Heart left ventricle (tissue), 13 donors: Measurements from ENCODE around the gene KDM4D.

Source experiments
- POLR2A ChIP-seq, 2 donors: fragments of 450-650 bp; IDR thresholded peaks; one replicate each; pipeline ENCODE4 v1.6.1; 2017; ENCODE audit warnings: antibody characterized with exemption in 2 of 2, mild to moderate bottlenecking in 2 of 2, moderate library complexity in 2 of 2
- TF ChIP-seq, protein P1 (sequence below), 12 donors: fragments of 200-600 bp; sonication (generic) in 4 of 12; IDR thresholded peaks; one replicate each; pipeline versions ENCODE4 v1.5.0 to v1.8.0; 2018 to 2022; ENCODE audit warnings: antibody characterized with exemption in 12 of 12, mild to moderate bottlenecking in 5 of 12
- donor health status: ischemic (EF 13 %, LVEDD 7.1; RV severe dilation, severe dysfunction).
- donor health status: DM: no; HTN: yes; CAD: no.
- donor health status: DM: no; HTN: no; CAD: no.
- donor health status: ischemic (EF 25% LVEDD 6.9; RV normal size, moderate dysfunction).
- donor health status: ischemic (EF 25% LVEDD 5.7; RV mildly dilated, moderate dysfunction).
- donor health status: ischemic (EF 35%, LVEDD 5.7; RV mildly dilated, moderate dysfunction).
- donor health status: nonischemic (EF 11% LVEDD 7.7; RV severe dilation, severe dysfunction).
- donor health status: DM: yes; HTN: yes; CAD: no.
- donor health status: PGD.
- donor health status: ischemic (EF 29% LVEDD 5.4; RV normal size, mild dysfunction).
- donor health status: nonischemic (EF 23%, LVEDD 6.1; RV moderate dilation, normal function).

DNA sequence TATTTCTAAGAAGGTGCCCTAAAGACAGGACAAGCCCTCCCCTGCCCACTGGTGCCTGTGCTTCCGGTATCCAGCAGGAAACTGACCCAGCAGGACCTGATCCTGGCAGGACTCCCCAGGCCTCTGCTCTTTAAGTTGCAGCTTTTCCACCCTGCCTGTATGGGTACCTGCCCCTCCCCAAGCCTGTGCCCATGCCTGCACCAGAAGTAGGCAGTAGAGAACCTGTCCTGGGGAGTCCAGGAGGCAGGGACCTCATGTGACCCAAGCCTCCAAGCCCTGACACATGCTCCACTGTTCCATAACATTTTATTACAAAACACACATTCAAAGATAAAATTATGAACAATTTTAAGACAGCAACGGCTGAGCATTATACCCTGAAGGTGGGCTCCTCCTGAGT lies 14.3 kb upstream of the KDM4D start:
- TF ChIP-seq, protein P1, sequence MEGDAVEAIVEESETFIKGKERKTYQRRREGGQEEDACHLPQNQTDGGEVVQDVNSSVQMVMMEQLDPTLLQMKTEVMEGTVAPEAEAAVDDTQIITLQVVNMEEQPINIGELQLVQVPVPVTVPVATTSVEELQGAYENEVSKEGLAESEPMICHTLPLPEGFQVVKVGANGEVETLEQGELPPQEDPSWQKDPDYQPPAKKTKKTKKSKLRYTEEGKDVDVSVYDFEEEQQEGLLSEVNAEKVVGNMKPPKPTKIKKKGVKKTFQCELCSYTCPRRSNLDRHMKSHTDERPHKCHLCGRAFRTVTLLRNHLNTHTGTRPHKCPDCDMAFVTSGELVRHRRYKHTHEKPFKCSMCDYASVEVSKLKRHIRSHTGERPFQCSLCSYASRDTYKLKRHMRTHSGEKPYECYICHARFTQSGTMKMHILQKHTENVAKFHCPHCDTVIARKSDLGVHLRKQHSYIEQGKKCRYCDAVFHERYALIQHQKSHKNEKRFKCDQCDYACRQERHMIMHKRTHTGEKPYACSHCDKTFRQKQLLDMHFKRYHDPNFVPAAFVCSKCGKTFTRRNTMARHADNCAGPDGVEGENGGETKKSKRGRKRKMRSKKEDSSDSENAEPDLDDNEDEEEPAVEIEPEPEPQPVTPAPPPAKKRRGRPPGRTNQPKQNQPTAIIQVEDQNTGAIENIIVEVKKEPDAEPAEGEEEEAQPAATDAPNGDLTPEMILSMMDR (IDR thresholded peaks at IDR 0.05), result no peak
- TF ChIP-seq POLR2A (IDR thresholded peaks at IDR 0.05), result no peak
